ENCODE measurements around the gene FAM161A. TPM values are rescaled to one million over a fixed set of nuclear protein-coding genes. Genes with fewer than 3 reads are reported as not detected.
"Not testable (repeated sequence)": the region's sequence is repeated elsewhere in the genome, so short reads cannot be mapped to it uniquely, and the experiment has no call there.

The FAM161A gene
- total RNA-seq, 1 donor from 2014 or later = not detected

GRCh38 chr2:61807036-61807757 lies 46.7 kb downstream of the FAM161A start:
- no peaks in the 10 kb centered on the region for H3K36me3 ChIP-seq
- H3K27ac ChIP-seq = no peak overlapping the region
- no peaks in the 10 kb centered on the region for H3K9me3 ChIP-seq
- no peak overlapping the region for H3K4me3 ChIP-seq
- no peaks in the 10 kb centered on the region for H3K4me1 ChIP-seq
- no peak for TF ChIP-seq CTCF (IDR thresholded peaks at IDR 0.05)
- H3K27me3 ChIP-seq = no peaks in the 10 kb centered on the region
- no peak for DNase-seq (ENCODE audit: low spot score in 2 of 2)
- intact Hi-C loops (cut with DNase I) = no loop called here

GRCh38 chr2:61802548-61802947 lies 51.3 kb downstream of the FAM161A start:
- no peaks in the 10 kb centered on the region for H3K36me3 ChIP-seq
- DNase-seq (ENCODE audit: low spot score in 2 of 2) = no peak
- no peak overlapping the region for H3K4me3 ChIP-seq
- intact Hi-C loops (cut with DNase I) = no loop called here
- no peak for TF ChIP-seq CTCF (IDR thresholded peaks at IDR 0.05)
- no peaks in the 10 kb centered on the region for H3K27me3 ChIP-seq
- H3K4me1 ChIP-seq = no peaks in the 10 kb centered on the region
- no peak overlapping the region for H3K27ac ChIP-seq
- no peaks in the 10 kb centered on the region for H3K9me3 ChIP-seq

DNA sequence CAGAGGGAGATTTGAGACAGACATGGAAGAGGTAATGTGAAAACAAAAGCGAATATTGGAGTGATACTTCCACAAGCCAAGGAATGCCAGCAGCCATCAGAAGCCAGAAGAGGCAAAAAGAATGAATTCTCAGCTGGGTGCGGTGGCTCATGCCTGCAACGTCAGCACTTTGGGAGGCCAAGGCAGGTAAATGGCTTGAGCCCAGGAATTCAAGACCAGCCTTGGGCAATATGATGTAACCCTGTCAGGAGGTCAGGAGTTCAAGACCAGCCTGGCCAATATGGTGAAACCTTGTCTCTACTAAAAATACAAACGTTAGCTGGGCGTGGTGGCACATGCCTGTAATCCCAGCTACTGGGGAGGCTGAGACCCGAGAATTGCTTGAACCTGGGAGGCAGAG lies 54.8 kb downstream of the FAM161A start:
- no peaks in the 10 kb centered on the region for H3K36me3 ChIP-seq
- H3K27ac ChIP-seq = no peak overlapping the region
- no peak for DNase-seq (ENCODE audit: low spot score in 2 of 2)
- intact Hi-C loops (cut with DNase I) = no loop called here
- no peak for TF ChIP-seq CTCF (IDR thresholded peaks at IDR 0.05)
- H3K9me3 ChIP-seq = no peaks in the 10 kb centered on the region
- H3K27me3 ChIP-seq = no peaks in the 10 kb centered on the region
- H3K4me3 ChIP-seq = no peak overlapping the region
- H3K4me1 ChIP-seq = no peaks in the 10 kb centered on the region

- H3K9me3 ChIP-seq; H3K27me3 ChIP-seq; H3K4me1 ChIP-seq; intact Hi-C loops (cut with DNase I); H3K27ac ChIP-seq; DNase-seq (ENCODE audit: low spot score in 2 of 2); H3K36me3 ChIP-seq; H3K4me3 ChIP-seq: not testable (repeated sequence)
Observed at GRCh38 chr2:61797446-61797845, 56.4 kb downstream of the FAM161A start.

- intact Hi-C loops (cut with DNase I) = no loop called here
- no peaks in the 10 kb centered on the region for H3K4me1 ChIP-seq
- H3K4me3 ChIP-seq = no peak overlapping the region
- H3K36me3 ChIP-seq = no peaks in the 10 kb centered on the region
- no peak for TF ChIP-seq CTCF (IDR thresholded peaks at IDR 0.05)
- no peaks in the 10 kb centered on the region for H3K27me3 ChIP-seq
- no peaks in the 10 kb centered on the region for H3K9me3 ChIP-seq
- no peak for DNase-seq (ENCODE audit: low spot score in 2 of 2)
- H3K27ac ChIP-seq = no peak overlapping the region
Observed at GRCh38 chr2:61795408-61795807, 58.5 kb downstream of the FAM161A start.

- no peaks in the 10 kb centered on the region for H3K9me3 ChIP-seq
- intact Hi-C loops (cut with DNase I) = no loop called here
- no peaks in the 10 kb centered on the region for H3K4me1 ChIP-seq
- TF ChIP-seq CTCF (IDR thresholded peaks at IDR 0.05) = peak; percentile 22 to 51 (median 23)
- H3K27ac ChIP-seq = no peak overlapping the region
- no peaks in the 10 kb centered on the region for H3K27me3 ChIP-seq
- peak overlapping the region in 1 of 2 donors; percentile 41 for H3K4me3 ChIP-seq
- peak in 1 of 2 donors; percentile 64 for DNase-seq (ENCODE audit: low spot score in 2 of 2)
- H3K36me3 ChIP-seq = no peaks in the 10 kb centered on the region
Observed at GRCh38 chr2:61793389-61793836, 60.4 kb downstream of the FAM161A start.

Data from ascending aorta (tissue), 2 donors.